ENCODE data around the gene RABGEF1.
"Not testable (repeated sequence)": the region's sequence is repeated elsewhere in the genome, so short reads cannot be mapped to it uniquely, and the experiment has no call there.

RABGEF1 gene

DNA sequence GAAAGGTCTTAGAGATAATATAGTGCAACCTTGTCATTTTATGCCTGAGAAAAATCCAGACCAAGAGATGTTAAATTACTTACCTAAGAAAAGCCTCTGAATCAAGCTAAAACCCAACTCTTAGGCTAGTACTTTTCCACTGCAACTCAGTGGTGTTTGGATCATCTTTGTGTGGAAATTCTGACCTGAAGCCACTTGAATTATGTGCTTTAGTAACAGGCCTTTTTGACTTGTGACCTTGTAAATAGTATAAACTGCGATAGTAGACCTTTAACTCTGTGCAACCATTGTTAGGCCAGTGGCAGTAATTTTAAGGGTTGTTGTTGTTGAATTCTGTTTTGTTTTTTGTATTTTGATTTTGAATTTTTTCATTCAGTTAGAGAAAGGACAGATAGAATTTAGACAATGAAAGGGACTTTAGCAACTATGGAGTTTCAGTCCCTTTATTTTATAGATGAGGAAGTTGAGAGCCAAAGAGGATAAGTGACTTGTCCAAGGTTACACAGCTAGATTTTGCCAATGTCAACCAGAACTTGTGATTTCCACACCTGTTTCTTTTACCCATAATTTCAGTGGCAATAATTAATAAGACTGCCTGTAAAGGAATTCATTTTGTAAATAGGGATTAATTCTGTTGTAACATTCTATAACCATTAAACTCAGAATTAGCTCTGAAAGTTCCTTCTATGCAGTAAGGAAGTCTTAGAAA lies 43.5 kb downstream of the RABGEF1 start:
- not testable (repeated sequence) for H3K9me3 Mint-ChIP-seq, ATAC-seq, H3K27me3 Mint-ChIP-seq, DNase-seq, H3K4me3 Mint-ChIP-seq, H3K27ac Mint-ChIP-seq
- H3K4me1 Mint-ChIP-seq = peaks cover 14% of the 10 kb centered on the region
- peaks cover 20% of the 10 kb centered on the region for H3K36me3 Mint-ChIP-seq (ENCODE audit: low read depth)

DNA sequence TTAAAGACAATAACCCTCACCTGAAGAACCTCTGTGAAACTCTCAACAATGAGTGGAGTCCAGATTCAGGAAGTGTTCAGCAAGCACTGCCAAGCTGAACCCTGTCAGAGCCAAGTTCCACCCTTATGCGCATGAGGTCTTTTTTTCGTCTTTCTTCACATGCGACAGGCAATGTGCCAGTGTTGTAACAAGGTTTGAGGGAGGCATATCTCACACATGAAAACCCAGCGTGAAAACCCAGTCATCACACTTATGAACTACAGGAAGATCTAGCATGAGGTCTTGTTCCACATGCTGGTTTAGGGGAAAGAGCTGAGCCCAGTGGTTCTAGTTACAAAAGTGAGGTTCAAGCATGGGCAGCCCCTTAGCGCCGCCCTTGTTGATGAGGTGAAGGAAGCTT lies 49.7 kb downstream of the RABGEF1 start:
- no peak overlapping the region for H3K27ac Mint-ChIP-seq
- H3K27me3 Mint-ChIP-seq = no peaks in the 10 kb centered on the region
- ATAC-seq (no peak), DNase-seq (no peak)
- no peaks in the 10 kb centered on the region for H3K9me3 Mint-ChIP-seq
- H3K4me1 Mint-ChIP-seq = no peaks in the 10 kb centered on the region
- H3K4me3 Mint-ChIP-seq = no peak overlapping the region
- H3K36me3 Mint-ChIP-seq (ENCODE audit: low read depth) = peaks cover 23% of the 10 kb centered on the region

DNA sequence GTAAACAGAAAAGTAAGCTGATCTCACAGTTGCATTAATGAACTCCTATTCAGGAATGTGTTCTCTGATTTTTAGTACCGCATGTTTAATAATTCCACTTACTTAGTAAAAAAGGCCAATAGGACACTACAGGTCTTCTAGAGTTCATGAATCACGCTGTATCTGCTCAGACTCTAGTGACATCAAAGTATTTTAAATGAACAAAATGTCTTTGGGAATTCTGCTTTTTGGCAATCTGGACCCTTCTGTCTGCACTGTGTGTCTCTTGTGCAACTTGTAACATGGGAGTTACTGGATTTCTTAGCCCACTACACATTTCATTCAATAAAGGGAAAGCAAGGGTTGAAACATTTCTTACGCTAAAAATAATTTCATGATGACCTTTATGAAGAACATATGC lies 50.2 kb downstream of the RABGEF1 start:
- H3K9me3 Mint-ChIP-seq = no peaks in the 10 kb centered on the region
- H3K27me3 Mint-ChIP-seq = no peaks in the 10 kb centered on the region
- DNase-seq = no peak
- peaks cover 22% of the 10 kb centered on the region for H3K36me3 Mint-ChIP-seq (ENCODE audit: low read depth)
- no peak overlapping the region for H3K27ac Mint-ChIP-seq
- no peak overlapping the region for H3K4me3 Mint-ChIP-seq
- no peak for ATAC-seq
- no peaks in the 10 kb centered on the region for H3K4me1 Mint-ChIP-seq

DNA sequence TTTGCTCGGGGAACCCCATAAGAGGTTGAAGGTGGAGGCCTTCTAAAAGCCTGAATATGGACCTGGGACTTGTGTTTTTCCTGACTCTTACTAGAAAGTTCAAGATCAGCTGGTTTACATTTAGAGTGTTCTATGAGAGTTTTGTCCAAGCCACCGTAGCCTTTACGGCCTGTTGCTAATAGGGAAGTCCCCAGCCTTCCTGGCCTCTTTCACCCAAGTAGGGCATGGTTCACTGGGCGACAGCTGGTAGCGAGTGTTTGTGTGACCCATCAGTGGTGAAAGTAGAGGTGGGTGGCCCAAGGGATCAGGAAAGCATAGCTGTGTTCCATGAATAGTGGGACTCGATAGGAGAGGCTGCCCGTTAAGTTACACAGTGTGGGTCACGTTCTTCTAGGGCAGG lies 60.1 kb downstream of the RABGEF1 start:
- H3K4me3 Mint-ChIP-seq = no peak overlapping the region

DNA sequence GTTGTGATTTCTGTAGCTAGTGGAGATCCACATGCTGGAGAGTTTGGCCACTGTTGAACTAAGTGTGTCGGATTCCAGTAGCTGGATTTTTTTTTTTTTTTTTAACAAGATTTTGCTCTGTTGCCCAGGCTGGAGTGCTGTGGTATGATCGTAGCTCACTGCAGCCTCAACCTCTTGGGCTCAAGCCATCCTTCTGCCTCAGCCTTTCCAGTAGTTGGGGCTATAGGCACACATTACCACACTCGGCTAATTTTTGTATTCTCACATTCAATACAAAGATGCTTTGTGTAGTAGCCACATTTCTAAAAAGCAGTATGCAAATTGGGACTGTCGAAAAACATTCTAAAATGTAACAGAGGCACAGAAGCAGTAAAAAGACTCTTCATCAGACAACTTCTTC lies 63.5 kb downstream of the RABGEF1 start:
- Mint-ChIP-seq H3K27me3 (no peaks in the 10 kb centered on the region), H3K36me3 (ENCODE audit: low read depth) (peaks cover 38% of the 10 kb centered on the region), H3K4me1 (no peaks in the 10 kb centered on the region), H3K27ac (no peak overlapping the region), H3K9me3 (no peaks in the 10 kb centered on the region), H3K4me3 (no peak overlapping the region)
- ATAC-seq (no peak), DNase-seq (no peak)

More for the DNA sequence above, 60.1 kb downstream of the RABGEF1 start:
- Mint-ChIP-seq H3K9me3 (no peaks in the 10 kb centered on the region), H3K4me1 (no peaks in the 10 kb centered on the region), H3K36me3 (ENCODE audit: low read depth) (peaks cover 35% of the 10 kb centered on the region), H3K27me3 (no peaks in the 10 kb centered on the region), H3K27ac (no peak overlapping the region)
- ATAC-seq (no peak), DNase-seq (no peak)

DNA sequence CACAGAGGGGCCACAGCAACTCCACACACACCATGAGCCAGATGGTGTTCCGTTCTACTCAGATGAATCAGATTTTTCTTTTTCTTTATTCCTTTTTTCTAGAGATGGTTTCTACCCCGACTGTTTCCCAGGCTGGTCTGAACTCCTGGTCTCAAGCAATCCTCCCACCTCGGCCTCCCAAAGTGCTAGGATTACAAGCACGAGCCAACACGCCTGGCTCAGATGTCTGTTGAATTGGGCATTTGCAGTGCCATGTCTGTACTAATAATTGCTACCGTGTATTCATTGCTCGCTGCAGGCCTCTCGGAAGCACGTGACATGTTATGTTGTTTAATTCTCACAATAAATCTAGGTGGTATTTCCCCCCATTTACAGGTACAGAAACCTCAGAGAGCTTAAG lies 67.2 kb downstream of the RABGEF1 start:
- DNase-seq = no peak
- no peaks in the 10 kb centered on the region for H3K9me3 Mint-ChIP-seq
- no peaks in the 10 kb centered on the region for H3K27me3 Mint-ChIP-seq
- no peak for ATAC-seq
- no peak overlapping the region for H3K4me3 Mint-ChIP-seq
- H3K36me3 Mint-ChIP-seq (ENCODE audit: low read depth) = peaks cover 30% of the 10 kb centered on the region
- no peaks in the 10 kb centered on the region for H3K4me1 Mint-ChIP-seq
- H3K27ac Mint-ChIP-seq = no peak overlapping the region

DNA sequence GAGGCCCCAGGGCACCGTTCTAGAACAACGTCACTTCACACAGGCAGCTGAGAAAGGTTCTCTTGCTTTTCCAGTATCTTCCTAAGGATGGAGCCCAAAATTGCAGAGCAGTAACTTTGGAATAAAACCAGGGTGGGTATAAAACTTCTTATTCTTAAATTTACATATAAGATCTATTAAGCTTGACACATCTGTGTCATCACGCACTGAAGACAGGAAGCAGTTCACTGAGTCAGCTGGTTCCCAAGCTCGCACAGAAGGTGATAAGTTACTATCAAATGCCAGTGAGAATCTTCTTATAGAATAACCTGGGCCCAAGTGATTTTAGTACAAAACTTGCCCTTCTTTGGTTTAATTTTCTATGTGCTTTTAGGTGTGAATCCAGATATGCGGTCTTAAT lies 70.2 kb downstream of the RABGEF1 start:
- Mint-ChIP-seq H3K27ac (no peak overlapping the region), H3K4me1 (no peaks in the 10 kb centered on the region), H3K9me3 (no peaks in the 10 kb centered on the region), H3K27me3 (no peaks in the 10 kb centered on the region), H3K4me3 (no peak overlapping the region), H3K36me3 (ENCODE audit: low read depth) (peaks cover 23% of the 10 kb centered on the region)
- ATAC-seq (no peak), DNase-seq (no peak)

DNA sequence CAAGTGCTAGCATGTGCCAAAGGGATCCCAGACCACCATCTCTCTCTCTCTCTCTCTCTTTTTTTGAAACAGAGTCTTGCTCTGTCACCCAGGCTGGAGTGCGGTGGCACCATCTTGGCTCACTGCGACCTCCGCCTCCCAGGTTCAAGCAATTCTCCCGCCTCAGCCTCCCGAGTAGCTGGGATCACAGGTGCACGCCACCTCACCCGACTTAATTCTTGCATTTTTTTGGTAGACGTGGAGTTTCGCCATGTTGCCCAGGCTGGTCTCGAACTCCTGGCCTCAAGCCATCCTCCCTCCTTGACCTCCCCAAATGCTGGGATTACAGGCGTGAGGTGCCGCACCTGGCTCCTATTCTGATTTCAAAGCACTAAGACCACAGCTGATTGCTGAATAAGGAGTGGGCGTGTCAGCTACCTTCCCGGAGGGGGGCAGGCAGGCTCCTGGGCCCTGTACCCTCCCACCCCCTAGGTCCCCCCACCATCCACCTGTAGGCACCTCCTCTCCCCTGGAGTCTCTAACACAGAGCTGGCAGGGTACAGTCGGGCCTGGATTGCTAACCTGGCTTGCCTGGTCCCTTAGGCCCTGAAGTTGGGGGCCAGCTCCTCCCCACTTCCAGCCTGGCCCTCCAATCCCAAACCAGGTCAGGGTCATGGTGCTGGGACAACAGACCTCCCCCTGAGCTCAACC lies 74.8 kb downstream of the RABGEF1 start:
- not testable (repeated sequence) for ATAC-seq; H3K4me1 Mint-ChIP-seq; DNase-seq; H3K27ac Mint-ChIP-seq; H3K4me3 Mint-ChIP-seq; H3K9me3 Mint-ChIP-seq; H3K27me3 Mint-ChIP-seq; H3K36me3 Mint-ChIP-seq (ENCODE audit: low read depth)

DNA sequence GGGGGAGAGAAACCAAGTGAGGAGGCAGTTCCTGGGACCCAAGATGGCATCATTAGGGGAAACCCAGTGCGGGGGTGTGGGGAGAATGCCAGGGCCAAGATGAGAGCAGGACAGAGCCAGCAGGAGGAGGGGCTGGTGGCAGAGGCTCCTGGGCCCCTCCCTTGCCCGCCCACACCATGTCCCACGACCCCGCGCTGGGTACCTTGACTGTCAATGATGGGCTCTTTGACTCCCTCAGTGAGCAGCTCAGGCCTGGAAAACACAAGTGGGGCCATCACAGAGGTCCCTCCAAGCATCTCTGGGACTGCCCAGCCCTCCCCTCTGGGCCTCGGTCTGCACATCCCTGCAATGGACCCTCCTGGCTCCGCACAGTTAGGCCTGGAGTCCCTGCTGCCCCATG lies 75.4 kb downstream of the RABGEF1 start:
- no peak for DNase-seq
- H3K36me3 Mint-ChIP-seq (ENCODE audit: low read depth) = peaks cover 2% of the 10 kb centered on the region
- ATAC-seq = peak; percentile 46
- H3K27me3 Mint-ChIP-seq = no peaks in the 10 kb centered on the region
- no peak overlapping the region for H3K4me3 Mint-ChIP-seq
- no peak overlapping the region for H3K27ac Mint-ChIP-seq
- H3K4me1 Mint-ChIP-seq = peaks cover 2% of the 10 kb centered on the region
- no peaks in the 10 kb centered on the region for H3K9me3 Mint-ChIP-seq

DNA sequence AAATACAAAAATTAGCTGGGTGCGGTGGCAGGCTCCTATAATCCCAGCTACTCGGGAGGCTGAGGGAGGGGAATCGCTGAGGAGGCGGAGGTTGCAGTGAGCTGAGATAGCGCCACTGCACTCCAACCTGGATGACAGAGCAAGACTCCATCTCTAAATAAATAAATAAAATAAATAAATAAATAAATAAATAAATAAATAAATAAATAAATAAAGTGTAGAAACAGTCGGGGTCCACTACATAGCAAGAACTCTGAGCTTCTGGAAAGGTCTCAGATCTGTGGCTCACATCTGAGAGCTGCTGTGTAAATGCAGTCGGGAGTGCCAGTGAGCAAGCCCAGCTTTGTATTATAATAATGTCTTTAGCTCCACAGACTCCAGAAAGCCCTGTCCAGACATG lies 76.1 kb downstream of the RABGEF1 start:
- not testable (repeated sequence) for DNase-seq; H3K27me3 Mint-ChIP-seq; H3K9me3 Mint-ChIP-seq; H3K36me3 Mint-ChIP-seq (ENCODE audit: low read depth); H3K4me3 Mint-ChIP-seq; H3K27ac Mint-ChIP-seq; ATAC-seq; H3K4me1 Mint-ChIP-seq

DNA sequence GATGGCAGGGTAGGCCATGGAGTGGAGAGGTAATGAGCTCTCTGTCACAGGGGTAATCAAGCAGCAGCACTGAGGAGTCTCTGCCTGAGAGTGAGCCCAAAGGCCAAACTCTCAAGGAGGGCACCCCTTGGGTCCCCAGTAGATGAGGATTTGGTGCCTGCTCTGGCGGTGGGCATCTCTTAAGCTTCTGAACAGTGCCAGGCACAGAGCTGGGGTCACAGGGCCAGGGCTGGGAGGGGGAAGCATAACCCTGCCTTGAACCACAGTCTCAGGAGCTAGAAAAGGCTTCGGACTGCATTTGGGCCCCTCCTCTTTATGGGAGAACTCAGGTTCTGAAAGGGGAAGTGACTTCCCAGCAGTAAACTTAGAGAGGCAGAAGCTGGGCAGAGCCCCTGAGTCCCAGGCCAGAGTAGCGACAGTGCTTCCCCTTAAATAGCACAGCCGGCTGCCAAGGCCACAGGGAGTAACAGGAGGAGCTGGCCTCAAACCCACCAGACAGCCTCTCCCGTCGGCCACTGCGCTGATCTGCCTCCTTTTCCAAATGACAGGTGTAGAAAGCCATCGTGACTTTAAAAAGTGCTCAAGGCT lies 76.8 kb downstream of the RABGEF1 start:
- not testable (repeated sequence) for H3K27ac Mint-ChIP-seq; H3K9me3 Mint-ChIP-seq; H3K36me3 Mint-ChIP-seq (ENCODE audit: low read depth); DNase-seq; H3K4me1 Mint-ChIP-seq; H3K27me3 Mint-ChIP-seq; ATAC-seq; H3K4me3 Mint-ChIP-seq

DNA sequence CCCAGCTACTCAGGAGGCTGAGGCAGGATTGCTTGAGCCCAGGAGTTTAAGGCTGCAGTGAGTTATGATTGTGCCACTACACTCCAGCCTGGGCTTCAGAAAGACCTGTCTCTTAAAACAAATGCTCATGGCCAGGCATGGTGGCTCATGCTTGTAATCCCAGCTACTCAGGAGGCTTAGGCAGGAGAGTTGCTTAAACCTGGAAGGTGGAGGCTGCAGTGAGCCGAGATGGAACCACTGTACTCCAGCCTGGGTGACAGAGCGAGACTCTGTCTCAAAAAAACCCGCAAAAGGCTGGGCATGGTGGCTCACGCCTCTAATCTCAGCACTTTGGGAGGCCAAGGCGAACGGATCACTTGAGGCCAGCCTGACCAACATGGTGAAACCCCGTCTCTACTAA lies 77.4 kb downstream of the RABGEF1 start:
- not testable (repeated sequence) for H3K27me3 Mint-ChIP-seq; H3K9me3 Mint-ChIP-seq; H3K36me3 Mint-ChIP-seq (ENCODE audit: low read depth); DNase-seq; H3K4me3 Mint-ChIP-seq; ATAC-seq; H3K4me1 Mint-ChIP-seq; H3K27ac Mint-ChIP-seq

DNA sequence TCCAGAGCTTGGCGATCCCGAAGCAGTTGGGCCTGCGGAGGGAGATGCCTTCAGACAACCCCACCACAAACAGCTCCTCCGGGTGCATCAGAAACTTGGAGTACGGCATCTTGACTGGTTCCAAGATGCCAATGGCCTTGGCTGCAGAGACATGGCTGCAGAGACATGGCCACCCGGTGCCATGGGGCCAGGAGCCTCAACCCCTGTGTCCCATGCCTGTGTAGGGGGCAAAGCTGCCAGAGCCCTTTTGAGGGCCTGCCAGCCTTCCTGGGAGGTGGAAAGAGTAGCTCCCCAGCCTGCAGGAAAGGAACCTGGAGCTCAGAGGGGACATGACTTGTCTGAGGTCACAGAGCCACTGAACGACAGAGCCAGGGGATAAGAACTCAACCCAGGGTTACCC lies 83.5 kb downstream of the RABGEF1 start:
- H3K27ac Mint-ChIP-seq = no peak overlapping the region
- no peaks in the 10 kb centered on the region for H3K4me1 Mint-ChIP-seq
- no peaks in the 10 kb centered on the region for H3K27me3 Mint-ChIP-seq
- ATAC-seq (no peak), DNase-seq (no peak)
- no peak overlapping the region for H3K4me3 Mint-ChIP-seq
- H3K9me3 Mint-ChIP-seq = no peaks in the 10 kb centered on the region
- H3K36me3 Mint-ChIP-seq (ENCODE audit: low read depth) = no peaks in the 10 kb centered on the region

DNA sequence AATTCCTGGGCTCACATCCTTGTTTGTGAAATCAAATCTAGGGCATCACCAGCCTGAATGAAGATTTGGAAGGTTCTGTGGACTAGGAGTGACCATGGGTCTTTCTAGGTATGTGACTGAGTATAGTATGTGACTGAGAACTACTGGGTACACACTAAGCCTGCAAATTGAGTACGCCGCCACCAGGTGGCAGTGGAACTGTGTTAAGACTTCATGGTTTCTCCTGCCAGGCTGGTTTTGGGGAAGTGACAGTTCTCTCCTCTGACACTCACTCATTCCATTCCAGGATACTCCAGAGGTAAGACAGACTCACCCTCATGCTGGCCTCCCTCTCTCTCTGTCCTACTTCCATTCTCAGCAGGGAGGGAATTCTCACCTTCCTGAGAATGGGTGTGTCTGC lies 85.0 kb downstream of the RABGEF1 start:
- H3K27me3 Mint-ChIP-seq; H3K36me3 Mint-ChIP-seq (ENCODE audit: low read depth); H3K4me3 Mint-ChIP-seq; H3K27ac Mint-ChIP-seq; H3K9me3 Mint-ChIP-seq; H3K4me1 Mint-ChIP-seq: not testable (repeated sequence)
- DNase-seq = peak; percentile 56
- ATAC-seq = peak; percentile 63

DNA sequence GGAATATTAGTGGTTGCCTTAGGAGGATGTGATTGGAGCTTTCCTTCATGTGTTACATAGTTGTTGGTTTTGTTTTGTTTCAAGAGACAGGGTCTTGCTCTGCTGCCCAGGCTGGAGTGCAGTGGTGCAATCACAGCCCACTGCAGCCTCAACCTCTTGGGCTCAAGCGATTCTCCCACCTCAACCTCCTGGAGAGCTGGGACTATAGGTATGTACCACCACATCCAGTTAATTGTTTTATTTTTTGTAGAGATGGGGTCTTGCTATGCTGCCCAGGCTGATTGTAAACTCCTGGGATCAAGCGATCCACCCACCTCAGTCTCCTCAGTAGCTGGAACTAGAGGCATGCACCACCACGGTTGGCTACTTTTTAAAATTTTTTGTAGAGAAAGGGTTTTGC lies 86.1 kb downstream of the RABGEF1 start:
- no peaks in the 10 kb centered on the region for H3K27me3 Mint-ChIP-seq
- H3K4me1 Mint-ChIP-seq = no peaks in the 10 kb centered on the region
- no peak overlapping the region for H3K27ac Mint-ChIP-seq
- no peaks in the 10 kb centered on the region for H3K9me3 Mint-ChIP-seq
- DNase-seq = no peak
- ATAC-seq = no peak
- no peak overlapping the region for H3K4me3 Mint-ChIP-seq
- H3K36me3 Mint-ChIP-seq (ENCODE audit: low read depth) = no peaks in the 10 kb centered on the region
